Lower leg skin (tissue), 3 donors: ENCODE measurements around the gene PLXNA2.

Experiments
- POLR2A ChIP-seq, 2 donors: fragments of 450-650 bp; IDR thresholded peaks; one replicate each; pipeline ENCODE4 v1.6.1; 2016 to 2017; ENCODE audit warnings: antibody characterized with exemption in 2 of 2, mild to moderate bottlenecking in 1 of 2, moderate library complexity in 1 of 2
- TF ChIP-seq, protein P1 (sequence below), 3 donors: fragments of 450-650 bp; IDR thresholded peaks; one replicate each; pipeline ENCODE4 v1.5.1; 2016; ENCODE audit warnings: antibody characterized with exemption in 3 of 3, mild to moderate bottlenecking in 3 of 3, moderate library complexity in 2 of 3

DNA sequence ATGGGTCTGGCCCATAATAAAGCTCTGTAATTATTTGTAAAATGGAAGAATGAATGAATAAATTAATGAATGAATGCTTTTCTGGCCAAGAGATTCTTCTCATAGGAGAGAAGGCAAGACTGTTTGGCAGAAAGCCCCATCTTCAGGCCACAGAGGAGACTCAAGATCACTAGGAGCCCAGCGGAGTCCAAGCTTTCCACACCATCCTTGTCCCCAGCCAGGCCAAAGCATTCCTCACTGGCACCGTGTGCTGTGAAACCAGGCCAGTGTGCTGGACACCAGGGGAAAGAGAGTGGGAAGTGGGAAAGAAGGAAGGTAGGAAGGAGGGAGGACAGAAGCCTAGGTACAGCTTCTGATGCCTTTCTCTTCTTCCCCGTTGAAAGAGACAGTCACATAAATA lies 86.4 kb downstream of the PLXNA2 start:
- no peak for TF ChIP-seq POLR2A (IDR thresholded peaks at IDR 0.05)
- TF ChIP-seq, protein P1, sequence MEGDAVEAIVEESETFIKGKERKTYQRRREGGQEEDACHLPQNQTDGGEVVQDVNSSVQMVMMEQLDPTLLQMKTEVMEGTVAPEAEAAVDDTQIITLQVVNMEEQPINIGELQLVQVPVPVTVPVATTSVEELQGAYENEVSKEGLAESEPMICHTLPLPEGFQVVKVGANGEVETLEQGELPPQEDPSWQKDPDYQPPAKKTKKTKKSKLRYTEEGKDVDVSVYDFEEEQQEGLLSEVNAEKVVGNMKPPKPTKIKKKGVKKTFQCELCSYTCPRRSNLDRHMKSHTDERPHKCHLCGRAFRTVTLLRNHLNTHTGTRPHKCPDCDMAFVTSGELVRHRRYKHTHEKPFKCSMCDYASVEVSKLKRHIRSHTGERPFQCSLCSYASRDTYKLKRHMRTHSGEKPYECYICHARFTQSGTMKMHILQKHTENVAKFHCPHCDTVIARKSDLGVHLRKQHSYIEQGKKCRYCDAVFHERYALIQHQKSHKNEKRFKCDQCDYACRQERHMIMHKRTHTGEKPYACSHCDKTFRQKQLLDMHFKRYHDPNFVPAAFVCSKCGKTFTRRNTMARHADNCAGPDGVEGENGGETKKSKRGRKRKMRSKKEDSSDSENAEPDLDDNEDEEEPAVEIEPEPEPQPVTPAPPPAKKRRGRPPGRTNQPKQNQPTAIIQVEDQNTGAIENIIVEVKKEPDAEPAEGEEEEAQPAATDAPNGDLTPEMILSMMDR (IDR thresholded peaks at IDR 0.05), result no peak
